Kidney epithelial cell (primary cell): ENCODE measurements around the gene FILIP1. TPM values are rescaled to one million over a fixed set of nuclear protein-coding genes. Genes with fewer than 3 reads are reported as not detected.

ENCODE experiments used
- DNase-seq: peaks from one replicate; pipeline ENCODE4 v3.0.0-alpha.2; 2010; ENCODE audit warnings: low read depth
- H3K27me3 ChIP-seq: 2 replicates; pipeline ENCODE4 v1.6.0; 2011; ENCODE audit warnings: low read length; ENCODE audit not compliant: control insufficient read depth, insufficient read depth
- H3K36me3 ChIP-seq: 2 replicates; pipeline ENCODE4 v1.5.1; 2011; ENCODE audit warnings: low read length; ENCODE audit not compliant: control insufficient read depth, insufficient read depth
- H3K4me3 ChIP-seq: 2 replicates; pipeline ENCODE4 v1.5.1; 2011; ENCODE audit warnings: low read depth, mild to moderate bottlenecking, control low read depth, low read length
- CTCF ChIP-seq: IDR thresholded peaks from 2 replicates; pipeline ENCODE4 v1.5.1; 2011; ENCODE audit warnings: mild to moderate bottlenecking, moderate library complexity, low read length, control low read depth, inconsistent platforms; ENCODE audit not compliant: insufficient read depth, poor library complexity, severe bottlenecking
- total RNA-seq: library from RNA; depleted of rRNA; stranded (reverse); fragments of >200 nt; gene quantifications from 2 replicates; pipeline ENCODE4 v1.2.3, GENCODE V29; 2015

The FILIP1 gene
- total RNA-seq, 1 donor from 2014 or later = 0.04 TPM

- Histone ChIP-seq H3K27me3 (no peaks in the 10 kb centered on the region), H3K36me3 (no peaks in the 10 kb centered on the region), H3K4me3 (no peak overlapping the region)
- TF ChIP-seq CTCF = no peak
- DNase-seq = no peak
Observed at GRCh38 chr6:75505424-75505823, 11.8 kb upstream of the FILIP1 start.

- peak; percentile 3 for TF ChIP-seq CTCF
- no peak overlapping the region for H3K4me3 ChIP-seq
- no peak for DNase-seq
- no peaks in the 10 kb centered on the region for H3K27me3 ChIP-seq
- H3K36me3 ChIP-seq = no peaks in the 10 kb centered on the region
Observed at GRCh38 chr6:75504465-75505222, 11.0 kb upstream of the FILIP1 start.

- no peak for DNase-seq
- no peak overlapping the region for H3K4me3 ChIP-seq
- TF ChIP-seq CTCF = no peak
- no peaks in the 10 kb centered on the region for H3K27me3 ChIP-seq
- H3K36me3 ChIP-seq = no peaks in the 10 kb centered on the region
Observed at GRCh38 chr6:75503291-75503690, 9.7 kb upstream of the FILIP1 start.

GRCh38 chr6:75502884-75503283 is 9.3 kb upstream of the FILIP1 start:
- DNase-seq = no peak
- no peak for TF ChIP-seq CTCF
- no peaks in the 10 kb centered on the region for H3K27me3 ChIP-seq
- no peak overlapping the region for H3K4me3 ChIP-seq
- no peaks in the 10 kb centered on the region for H3K36me3 ChIP-seq

GRCh38 chr6:75501756-75502155 is 8.2 kb upstream of the FILIP1 start:
- Histone ChIP-seq H3K36me3 (no peaks in the 10 kb centered on the region), H3K4me3 (no peak overlapping the region), H3K27me3 (no peaks in the 10 kb centered on the region)
- no peak for DNase-seq
- no peak for TF ChIP-seq CTCF

- H3K36me3 ChIP-seq = no peaks in the 10 kb centered on the region
- H3K27me3 ChIP-seq = no peaks in the 10 kb centered on the region
- no peak for TF ChIP-seq CTCF
- no peak overlapping the region for H3K4me3 ChIP-seq
- no peak for DNase-seq
Observed at GRCh38 chr6:75499640-75500039, 6.0 kb upstream of the FILIP1 start.
